ENCODE measurements around the gene TP53RK.

TP53RK gene

GRCh38 chr20:46657137-46657536 is 32.1 kb downstream of the TP53RK start:
- DNase-seq, result no peak

- no peak for DNase-seq
Observed at GRCh38 chr20:46652699-46653098, 36.5 kb downstream of the TP53RK start.

- DNase-seq, result no peak
Observed at GRCh38 chr20:46651091-46651962, 37.9 kb downstream of the TP53RK start, which contains the start of gene SLC13A3. Gene SLC13A3 (minus strand): TSS chr20:46651459. CDS start chr20:46651421, 38 bp downstream.

GRCh38 chr20:46650575-46651090 is 38.6 kb downstream of the TP53RK start:
- DNase-seq, result no peak

- no peak for DNase-seq
Observed at GRCh38 chr20:46649965-46650542, 39.2 kb downstream of the TP53RK start.

- no peak for DNase-seq
Observed at GRCh38 chr20:46649650-46649949, 39.6 kb downstream of the TP53RK start.

GRCh38 chr20:46648903-46649649 is 40.2 kb downstream of the TP53RK start:
- DNase-seq, result no peak

- DNase-seq, result no peak
Observed at GRCh38 chr20:46647469-46647868, 41.8 kb downstream of the TP53RK start.

GRCh38 chr20:46646659-46647380 is 42.4 kb downstream of the TP53RK start:
- DNase-seq, result no peak

- DNase-seq, result no peak
Observed at GRCh38 chr20:46646122-46646521, 43.1 kb downstream of the TP53RK start.

GRCh38 chr20:46644733-46645132 is 44.5 kb downstream of the TP53RK start:
- DNase-seq, result no peak

- no peak for DNase-seq
Observed at GRCh38 chr20:46644160-46644559, 45.1 kb downstream of the TP53RK start.

- DNase-seq, result no peak
Observed at GRCh38 chr20:46642969-46643343, 46.3 kb downstream of the TP53RK start.

GRCh38 chr20:46642265-46642968 is 46.8 kb downstream of the TP53RK start:
- no peak for DNase-seq

GRCh38 chr20:46641424-46641823 is 47.8 kb downstream of the TP53RK start:
- DNase-seq, result no peak

GRCh38 chr20:46640536-46641311 is 48.5 kb downstream of the TP53RK start:
- DNase-seq, result no peak

GRCh38 chr20:46640044-46640443 is 49.2 kb downstream of the TP53RK start:
- no peak for DNase-seq

- DNase-seq, result no peak
Observed at GRCh38 chr20:46639587-46639986, 49.7 kb downstream of the TP53RK start.

GRCh38 chr20:46638898-46639274 is 50.4 kb downstream of the TP53RK start:
- DNase-seq, result no peak

GRCh38 chr20:46638134-46638897 is 50.9 kb downstream of the TP53RK start:
- no peak for DNase-seq
